ENCODE measurements around the gene LSG1. TPM values are rescaled to one million over a fixed set of nuclear protein-coding genes. Genes with fewer than 3 reads are reported as not detected.

LSG1 gene
- total and polyA plus RNA-seq, 2 of the 13 experiments (the other 11 are each of a cell fraction or from before 2014, with no cell fraction given) = 21.4 to 32.1 TPM

DNA sequence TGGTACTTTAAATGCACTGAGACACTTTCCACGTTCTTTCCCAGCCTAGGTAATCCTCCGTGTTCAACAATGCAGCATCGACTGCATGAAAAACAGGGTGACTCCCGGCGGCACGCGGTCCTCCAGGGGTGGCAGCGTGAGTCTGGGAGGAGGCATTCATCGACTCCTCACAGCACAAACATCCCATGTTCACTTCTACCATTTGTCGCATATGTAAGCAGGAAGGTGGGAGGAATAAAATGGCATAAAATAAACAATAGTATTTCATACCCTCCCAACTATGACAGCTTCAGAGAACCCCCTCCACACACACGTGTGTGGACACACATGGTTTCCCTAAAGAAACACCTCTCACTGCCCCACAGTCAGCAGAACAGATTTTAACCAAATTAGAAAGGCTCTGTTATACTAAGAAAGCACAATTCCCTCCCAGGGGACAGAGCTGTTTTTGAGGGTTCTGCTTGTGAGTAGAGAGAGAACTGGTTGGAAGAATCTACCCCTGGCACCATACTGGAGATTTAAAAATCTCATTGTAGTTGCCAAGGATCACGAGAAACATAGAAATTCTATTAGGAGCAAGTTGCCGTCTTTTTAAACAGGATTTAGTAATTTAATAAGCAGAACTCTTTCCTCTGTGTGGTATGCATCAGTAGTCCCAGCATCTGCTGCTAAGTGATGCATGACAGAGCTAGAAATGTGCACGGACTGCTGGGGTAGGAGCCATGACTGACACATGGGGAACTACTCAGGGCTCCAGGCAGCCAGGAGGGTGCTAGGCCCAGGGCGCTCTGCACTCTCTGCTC lies 19.7 kb upstream of the LSG1 start (continued):
- TF ChIP-seq, protein P1, sequence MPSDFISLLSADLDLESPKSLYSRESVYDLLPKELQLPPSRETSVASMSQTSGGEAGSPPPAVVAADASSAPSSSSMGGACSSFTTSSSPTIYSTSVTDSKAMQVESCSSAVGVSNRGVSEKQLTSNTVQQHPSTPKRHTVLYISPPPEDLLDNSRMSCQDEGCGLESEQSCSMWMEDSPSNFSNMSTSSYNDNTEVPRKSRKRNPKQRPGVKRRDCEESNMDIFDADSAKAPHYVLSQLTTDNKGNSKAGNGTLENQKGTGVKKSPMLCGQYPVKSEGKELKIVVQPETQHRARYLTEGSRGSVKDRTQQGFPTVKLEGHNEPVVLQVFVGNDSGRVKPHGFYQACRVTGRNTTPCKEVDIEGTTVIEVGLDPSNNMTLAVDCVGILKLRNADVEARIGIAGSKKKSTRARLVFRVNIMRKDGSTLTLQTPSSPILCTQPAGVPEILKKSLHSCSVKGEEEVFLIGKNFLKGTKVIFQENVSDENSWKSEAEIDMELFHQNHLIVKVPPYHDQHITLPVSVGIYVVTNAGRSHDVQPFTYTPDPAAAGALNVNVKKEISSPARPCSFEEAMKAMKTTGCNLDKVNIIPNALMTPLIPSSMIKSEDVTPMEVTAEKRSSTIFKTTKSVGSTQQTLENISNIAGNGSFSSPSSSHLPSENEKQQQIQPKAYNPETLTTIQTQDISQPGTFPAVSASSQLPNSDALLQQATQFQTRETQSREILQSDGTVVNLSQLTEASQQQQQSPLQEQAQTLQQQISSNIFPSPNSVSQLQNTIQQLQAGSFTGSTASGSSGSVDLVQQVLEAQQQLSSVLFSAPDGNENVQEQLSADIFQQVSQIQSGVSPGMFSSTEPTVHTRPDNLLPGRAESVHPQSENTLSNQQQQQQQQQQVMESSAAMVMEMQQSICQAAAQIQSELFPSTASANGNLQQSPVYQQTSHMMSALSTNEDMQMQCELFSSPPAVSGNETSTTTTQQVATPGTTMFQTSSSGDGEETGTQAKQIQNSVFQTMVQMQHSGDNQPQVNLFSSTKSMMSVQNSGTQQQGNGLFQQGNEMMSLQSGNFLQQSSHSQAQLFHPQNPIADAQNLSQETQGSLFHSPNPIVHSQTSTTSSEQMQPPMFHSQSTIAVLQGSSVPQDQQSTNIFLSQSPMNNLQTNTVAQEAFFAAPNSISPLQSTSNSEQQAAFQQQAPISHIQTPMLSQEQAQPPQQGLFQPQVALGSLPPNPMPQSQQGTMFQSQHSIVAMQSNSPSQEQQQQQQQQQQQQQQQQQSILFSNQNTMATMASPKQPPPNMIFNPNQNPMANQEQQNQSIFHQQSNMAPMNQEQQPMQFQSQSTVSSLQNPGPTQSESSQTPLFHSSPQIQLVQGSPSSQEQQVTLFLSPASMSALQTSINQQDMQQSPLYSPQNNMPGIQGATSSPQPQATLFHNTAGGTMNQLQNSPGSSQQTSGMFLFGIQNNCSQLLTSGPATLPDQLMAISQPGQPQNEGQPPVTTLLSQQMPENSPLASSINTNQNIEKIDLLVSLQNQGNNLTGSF (CRISPR knock-in tag; IDR thresholded peaks at IDR 0.05) = no peak
- TF ChIP-seq FOSL1 (CRISPR knock-in tag; IDR thresholded peaks at IDR 0.05; ENCODE audit: borderline replicate concordance) (no peak), ZFP82 (CRISPR knock-in tag; IDR thresholded peaks at IDR 0.05; ENCODE audit: borderline replicate concordance) (no peak), ZNF121 (CRISPR knock-in tag; IDR thresholded peaks at IDR 0.05) (no peak), CCDC6 (CRISPR knock-in tag; IDR thresholded peaks at IDR 0.05) (no peak), ZNF33A (CRISPR knock-in tag; IDR thresholded peaks at IDR 0.05; ENCODE audit: borderline replicate concordance) (no peak), ZNF75D (CRISPR knock-in tag; IDR thresholded peaks at IDR 0.05; ENCODE audit: borderline replicate concordance) (no peak), TP53 (CRISPR knock-in tag; conservative IDR thresholded peaks at IDR 0.05) (no peak), CC2D1A (CRISPR knock-in tag; IDR thresholded peaks at IDR 0.05) (no peak), TEAD2 (CRISPR knock-in tag; IDR thresholded peaks at IDR 0.05) (no peak)

Measured in HepG2 (cell line).